ENCODE measurements around the gene TCP11L2.

The TCP11L2 gene

GRCh38 chr12:106302401-106303201, at the start of gene TCP11L2:
Gene TCP11L2, plus strand, starts transcription at chr12:106302733. Its CDS starts 8,343 bp downstream, at chr12:106311076.
- DNase-seq = peak; percentile 63

- DNase-seq = no peak
These were observed 47.8 kb upstream of the TCP11L2 start for GRCh38 chr12:106254724-106255123.

DNA sequence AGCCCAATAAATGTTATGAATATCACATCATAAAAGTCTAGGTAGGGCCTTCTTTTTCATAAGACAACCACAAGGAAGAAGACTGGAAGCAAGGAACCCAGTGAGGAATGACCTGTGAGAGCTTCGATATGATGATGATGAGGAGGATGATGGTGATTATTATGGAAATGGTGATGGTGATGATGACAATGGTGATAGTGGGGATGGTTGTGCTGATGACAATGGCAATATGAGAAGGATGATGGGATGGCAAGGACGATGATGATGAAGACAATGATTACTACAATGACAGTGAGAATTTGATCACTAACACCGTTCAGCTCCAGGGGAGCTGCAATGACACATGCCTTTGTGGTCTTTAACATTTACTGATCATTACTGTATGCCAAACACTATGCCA, 47.0 kb upstream of the TCP11L2 start:
- DNase-seq = no peak

DNA sequence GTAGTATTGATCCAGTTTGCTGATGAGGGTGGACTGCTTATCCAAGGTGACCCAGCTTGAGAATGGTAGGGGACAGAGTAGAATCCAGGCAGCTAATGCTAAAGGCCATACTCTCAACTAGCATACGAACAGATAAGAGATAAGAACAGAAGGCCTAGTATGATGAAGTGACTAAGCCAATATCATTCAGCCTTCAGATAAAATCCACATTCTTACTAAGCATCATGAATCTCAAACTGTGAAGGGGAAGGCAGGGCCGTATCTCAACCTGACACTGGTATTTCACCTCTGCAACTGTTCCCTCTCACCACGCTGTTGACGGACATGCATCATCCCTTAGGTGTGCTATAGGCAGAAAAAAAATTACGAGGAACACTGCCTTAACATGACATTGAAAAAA, 46.6 kb upstream of the TCP11L2 start:
- no peak for DNase-seq

GRCh38 chr12:106256524-106256923, 46.0 kb upstream of the TCP11L2 start:
- no peak for DNase-seq

DNA sequence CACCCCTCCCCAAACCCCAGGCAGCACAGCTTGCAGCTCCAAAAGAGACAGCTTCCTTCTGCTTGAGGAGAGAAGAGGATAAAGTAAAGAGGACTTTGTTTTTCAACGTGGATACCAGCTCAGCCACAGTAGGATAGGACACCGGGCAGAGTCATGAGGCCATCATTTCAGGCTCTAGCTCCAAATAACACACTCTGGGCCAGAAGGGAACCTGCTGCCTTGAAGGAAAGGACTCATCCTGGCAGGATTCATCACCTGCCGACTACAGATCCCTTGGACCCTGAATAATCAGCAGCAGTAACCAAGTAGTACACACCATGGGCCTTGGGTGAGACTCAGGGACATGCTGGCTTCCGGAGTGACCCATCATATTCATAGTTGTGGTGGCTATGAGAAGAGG, 44.3 kb upstream of the TCP11L2 start:
- no peak for DNase-seq

GRCh38 chr12:106258935-106259334, 43.6 kb upstream of the TCP11L2 start:
- no peak for DNase-seq

DNA sequence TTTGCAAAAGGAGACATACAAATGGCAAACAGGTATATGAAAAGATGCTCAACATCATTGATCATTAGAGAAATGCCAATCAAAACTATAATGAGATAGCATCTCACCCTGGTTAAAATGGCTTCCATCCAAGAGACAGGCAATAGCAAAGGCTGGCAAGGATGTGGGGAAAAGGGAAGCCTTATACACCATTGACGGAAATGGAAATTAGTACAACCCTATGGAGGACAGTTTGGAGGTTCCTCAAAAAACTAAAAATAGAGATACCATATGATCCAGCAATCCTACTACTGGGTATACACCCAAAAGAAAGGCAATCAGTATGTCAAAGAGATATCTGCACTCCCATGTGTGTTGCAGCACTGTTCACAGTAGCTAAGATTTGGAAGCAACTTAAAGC, 37.4 kb upstream of the TCP11L2 start:
- DNase-seq = no peak

- no peak for DNase-seq
These were observed 35.0 kb upstream of the TCP11L2 start for GRCh38 chr12:106267535-106267934.

- no peak for DNase-seq
These were observed 33.3 kb upstream of the TCP11L2 start for GRCh38 chr12:106269150-106269771.

GRCh38 chr12:106271575-106272505, 30.7 kb upstream of the TCP11L2 start:
- DNase-seq = no peak

DNA sequence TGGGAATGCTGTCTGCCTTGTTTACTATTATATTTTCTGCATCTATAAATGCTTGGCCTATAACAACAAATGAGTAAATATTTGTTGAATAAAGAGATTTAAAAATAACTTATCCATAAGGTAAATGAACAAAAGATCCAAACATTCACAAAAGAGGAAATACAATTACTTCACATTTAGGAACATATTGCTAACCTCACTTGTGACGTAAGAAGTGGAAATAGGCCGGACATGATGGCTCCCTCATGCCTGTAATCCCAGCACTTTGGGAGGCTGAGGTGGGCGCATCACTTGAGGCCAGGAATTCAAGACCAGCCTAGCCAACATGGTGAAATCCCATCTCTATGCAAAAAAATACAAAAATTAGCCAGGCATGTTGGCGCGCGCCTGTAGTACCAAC, 29.0 kb upstream of the TCP11L2 start:
- DNase-seq = no peak

DNA sequence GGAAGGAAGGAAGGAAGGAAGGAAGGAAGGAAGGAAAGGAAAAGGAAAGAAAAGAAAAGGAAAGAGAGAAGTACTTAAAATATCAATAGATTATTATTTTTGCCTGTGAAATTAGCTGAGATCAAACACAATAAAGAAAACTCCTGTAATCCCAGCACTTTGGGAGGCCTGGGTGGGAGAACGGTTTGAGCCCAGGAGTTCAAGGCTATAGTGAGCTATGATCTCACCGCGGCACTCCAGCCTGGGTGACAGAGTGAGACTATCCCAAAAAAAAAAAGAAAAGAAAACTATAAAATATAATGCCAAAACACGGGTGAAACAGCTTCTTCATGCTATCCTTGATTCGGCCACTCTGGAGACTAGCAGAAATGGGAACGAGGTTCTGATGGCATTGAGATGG, 28.5 kb upstream of the TCP11L2 start:
- DNase-seq = no peak

GRCh38 chr12:106274575-106275121, 27.9 kb upstream of the TCP11L2 start:
- DNase-seq = no peak

DNA sequence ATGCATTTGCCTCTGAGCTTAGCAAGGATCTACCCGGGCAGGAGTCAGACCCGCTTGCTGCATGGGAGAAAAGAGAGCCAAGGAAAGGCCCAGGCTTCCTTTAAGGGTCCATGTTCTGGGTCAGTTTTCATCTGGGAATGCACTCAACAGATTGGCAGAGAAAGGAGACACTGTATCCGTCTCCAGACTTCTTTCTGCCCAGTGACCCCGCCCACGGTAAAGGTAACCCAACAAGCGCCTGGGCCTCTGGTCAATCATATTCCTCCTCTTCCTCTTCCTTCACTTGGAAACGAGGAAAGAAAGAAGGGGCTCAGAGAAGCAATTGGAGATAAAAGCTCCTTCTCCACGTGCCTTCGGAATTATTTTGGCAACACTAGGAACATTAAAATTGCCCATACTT, 27.1 kb upstream of the TCP11L2 start:
- no peak for DNase-seq

- DNase-seq = no peak
These were observed 26.3 kb upstream of the TCP11L2 start for GRCh38 chr12:106276032-106276740.

GRCh38 chr12:106280106-106280505, 22.4 kb upstream of the TCP11L2 start:
- no peak for DNase-seq

DNA sequence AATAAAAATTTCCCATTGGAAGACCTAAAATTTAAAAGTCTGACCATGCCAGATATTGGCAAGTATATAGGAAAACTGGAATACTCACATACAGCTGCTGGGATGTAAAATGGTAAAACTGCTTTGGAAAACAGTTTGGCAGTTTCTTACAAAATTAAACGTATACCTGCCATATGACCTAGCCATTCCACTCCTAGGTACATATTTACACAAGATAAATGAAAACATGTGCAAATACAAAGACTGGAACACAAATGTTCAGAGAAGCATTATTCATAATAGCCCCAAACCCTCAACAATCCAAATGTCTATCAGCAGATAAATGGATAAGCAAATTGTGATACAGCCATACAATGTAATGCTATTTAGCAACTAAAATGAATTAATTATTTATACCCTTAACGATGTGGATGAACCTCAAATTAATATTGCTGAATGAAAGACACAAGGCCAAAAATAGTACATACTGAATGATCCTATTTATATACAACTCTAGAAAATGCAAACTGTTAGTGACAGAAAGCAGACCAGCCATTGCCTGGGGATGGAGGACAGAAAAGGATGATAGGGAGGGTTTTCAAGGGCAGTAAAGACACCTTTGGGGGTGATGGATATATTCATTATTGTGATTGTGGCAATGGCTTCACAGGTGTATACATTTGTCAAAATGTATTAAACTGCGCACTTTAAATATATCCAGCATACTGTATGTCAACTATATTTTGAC, 21.3 kb upstream of the TCP11L2 start:
- no peak for DNase-seq

GRCh38 chr12:106281804-106282203, 20.7 kb upstream of the TCP11L2 start:
- no peak for DNase-seq

GRCh38 chr12:106282457-106283097, 20.0 kb upstream of the TCP11L2 start:
- DNase-seq = peak; percentile 18
